GM19035 (cell line): Measurements from ENCODE around the gene ARNT2.

Source experiments
- ATAC-seq: cut with Tn5 transposase; IDR thresholded peaks from one replicate; pipeline ENCODE4 v1.9.1; 2021; ENCODE audit not compliant: unreplicated experiment

The ARNT2 gene

GRCh38 chr15:80611543-80612080, 207.4 kb downstream of the ARNT2 start:
- no peak for ATAC-seq

GRCh38 chr15:80612118-80612823, 208.1 kb downstream of the ARNT2 start:
- no peak for ATAC-seq

- no peak for ATAC-seq
These were observed 209.7 kb downstream of the ARNT2 start for GRCh38 chr15:80613762-80614365.

GRCh38 chr15:80614711-80615360, 210.7 kb downstream of the ARNT2 start:
- no peak for ATAC-seq

GRCh38 chr15:80615361-80615736, 211.2 kb downstream of the ARNT2 start:
- ATAC-seq: no peak

- ATAC-seq: no peak
These were observed 211.7 kb downstream of the ARNT2 start for GRCh38 chr15:80615783-80616391.

GRCh38 chr15:80618685-80619400, 214.7 kb downstream of the ARNT2 start:
- ATAC-seq: no peak

- ATAC-seq: no peak
These were observed 215.5 kb downstream of the ARNT2 start for GRCh38 chr15:80619680-80620079.

GRCh38 chr15:80620141-80620540, 216.0 kb downstream of the ARNT2 start:
- ATAC-seq: no peak

- no peak for ATAC-seq
These were observed 216.7 kb downstream of the ARNT2 start for GRCh38 chr15:80620931-80621330.

- no peak for ATAC-seq
These were observed 222.5 kb downstream of the ARNT2 start for GRCh38 chr15:80626643-80627120.

GRCh38 chr15:80629355-80629754, 225.2 kb downstream of the ARNT2 start:
- no peak for ATAC-seq

- no peak for ATAC-seq
These were observed 226.8 kb downstream of the ARNT2 start for GRCh38 chr15:80630981-80631380.

- ATAC-seq: no peak
These were observed 229.0 kb downstream of the ARNT2 start for GRCh38 chr15:80633221-80633620.

- no peak for ATAC-seq
These were observed 231.8 kb downstream of the ARNT2 start for GRCh38 chr15:80635953-80636352.

GRCh38 chr15:80636675-80637074, 232.5 kb downstream of the ARNT2 start:
- ATAC-seq: no peak

- ATAC-seq: no peak
These were observed 233.6 kb downstream of the ARNT2 start for GRCh38 chr15:80637747-80638146.

GRCh38 chr15:80638553-80639167, 234.5 kb downstream of the ARNT2 start:
- ATAC-seq: no peak

- ATAC-seq: no peak
These were observed 235.0 kb downstream of the ARNT2 start for GRCh38 chr15:80639168-80639555.

- ATAC-seq: no peak
These were observed 236.4 kb downstream of the ARNT2 start for GRCh38 chr15:80640531-80641121.
